ENCODE data around the gene IFFO2.

Gene IFFO2

GRCh38 chr1:18972531-18972930, 16.1 kb upstream of the IFFO2 start:
- DNase-seq (ENCODE audit: low read depth): no peak

GRCh38 chr1:18970762-18971161, 14.3 kb upstream of the IFFO2 start:
- DNase-seq (ENCODE audit: low read depth): no peak

GRCh38 chr1:18970358-18970757, 13.9 kb upstream of the IFFO2 start:
- no peak for DNase-seq (ENCODE audit: low read depth)

- no peak for DNase-seq (ENCODE audit: low read depth)
Measured at GRCh38 chr1:18967066-18967690, 10.7 kb upstream of the IFFO2 start.

- peak; percentile 32 for DNase-seq (ENCODE audit: low read depth)
Measured at GRCh38 chr1:18965206-18966173, 9.0 kb upstream of the IFFO2 start.

GRCh38 chr1:18963968-18964367, 7.5 kb upstream of the IFFO2 start:
- no peak for DNase-seq (ENCODE audit: low read depth)

- no peak for DNase-seq (ENCODE audit: low read depth)
Measured at GRCh38 chr1:18962855-18963737, 6.6 kb upstream of the IFFO2 start.

- DNase-seq (ENCODE audit: low read depth): no peak
Measured at GRCh38 chr1:18962121-18962721, 5.7 kb upstream of the IFFO2 start.

- DNase-seq (ENCODE audit: low read depth): no peak
Measured at GRCh38 chr1:18960821-18961220, 4.3 kb upstream of the IFFO2 start.

GRCh38 chr1:18960409-18960808, 3.9 kb upstream of the IFFO2 start:
- DNase-seq (ENCODE audit: low read depth): no peak

- no peak for DNase-seq (ENCODE audit: low read depth)
Measured at GRCh38 chr1:18959591-18959990, 3.1 kb upstream of the IFFO2 start.

- DNase-seq (ENCODE audit: low read depth): no peak
Measured at GRCh38 chr1:18957532-18958300, 1.2 kb upstream of the IFFO2 start.

GRCh38 chr1:18957136-18957521, 653 bp upstream of the IFFO2 start:
- DNase-seq (ENCODE audit: low read depth): no peak

- peak; percentile 49 for DNase-seq (ENCODE audit: low read depth)
Measured at GRCh38 chr1:18955441-18956192, 859 bp downstream of the IFFO2 start.

GRCh38 chr1:18955131-18955440, 1.4 kb downstream of the IFFO2 start:
- DNase-seq (ENCODE audit: low read depth): no peak

GRCh38 chr1:18954270-18955071, 2.0 kb downstream of the IFFO2 start:
- DNase-seq (ENCODE audit: low read depth): no peak

GRCh38 chr1:18953731-18954231, 2.7 kb downstream of the IFFO2 start:
- DNase-seq (ENCODE audit: low read depth): no peak

- DNase-seq (ENCODE audit: low read depth): peak; percentile 77
Measured at GRCh38 chr1:18951818-18952391, 4.6 kb downstream of the IFFO2 start.

- no peak for DNase-seq (ENCODE audit: low read depth)
Measured at GRCh38 chr1:18951416-18951815, 5.1 kb downstream of the IFFO2 start.
